HG03108 (cell line): ENCODE results near the gene GDPD5.
"Not testable (repeated sequence)": the region's sequence is repeated elsewhere in the genome, so short reads cannot be mapped to it uniquely, and the experiment has no call there.

ENCODE experiments used
- ATAC-seq: cut with Tn5 transposase; IDR thresholded peaks from one replicate; pipeline ENCODE4 v1.9.1; 2021; ENCODE audit warnings: moderate library complexity; ENCODE audit not compliant: unreplicated experiment

Gene GDPD5

DNA sequence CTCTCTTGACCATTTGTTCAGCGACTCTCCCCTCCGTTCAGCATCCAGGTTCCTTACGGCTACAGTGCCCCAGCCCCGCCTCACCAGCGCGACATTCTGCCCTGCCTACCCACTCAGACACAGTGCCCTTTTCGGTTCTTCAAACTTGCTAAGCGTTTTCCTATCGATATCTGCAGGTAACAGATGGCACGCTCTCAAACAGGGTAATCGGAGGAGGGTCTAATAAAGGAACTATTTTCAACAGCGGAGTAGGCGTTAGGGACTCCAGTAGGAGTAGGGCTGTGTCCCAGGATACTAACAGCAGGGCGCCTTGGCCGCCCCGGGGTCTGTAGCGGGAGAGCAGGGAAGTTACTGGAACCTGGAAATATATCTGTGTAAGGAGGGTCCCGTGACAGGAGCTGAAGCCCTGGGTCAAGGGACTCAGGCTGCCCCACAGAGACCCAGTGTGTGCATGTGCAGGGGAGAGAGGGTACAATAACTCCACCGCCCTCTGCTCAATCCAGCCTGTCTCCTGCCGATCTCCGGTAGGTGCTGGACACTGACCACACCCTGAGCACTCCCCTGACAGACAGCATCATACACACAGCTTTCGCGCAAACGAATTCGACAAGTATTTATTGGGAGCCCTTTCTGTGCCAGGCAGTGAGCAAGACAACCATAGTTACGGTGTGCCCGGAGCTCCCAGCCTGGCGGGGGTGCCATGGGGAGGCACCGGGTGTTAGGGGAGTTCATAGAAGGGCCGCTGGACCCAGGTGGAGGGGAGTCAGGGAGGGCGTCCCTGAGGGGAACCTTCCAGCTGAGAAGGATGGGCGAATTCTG lies 94.8 kb downstream of the GDPD5 start:
- ATAC-seq, result no peak

DNA sequence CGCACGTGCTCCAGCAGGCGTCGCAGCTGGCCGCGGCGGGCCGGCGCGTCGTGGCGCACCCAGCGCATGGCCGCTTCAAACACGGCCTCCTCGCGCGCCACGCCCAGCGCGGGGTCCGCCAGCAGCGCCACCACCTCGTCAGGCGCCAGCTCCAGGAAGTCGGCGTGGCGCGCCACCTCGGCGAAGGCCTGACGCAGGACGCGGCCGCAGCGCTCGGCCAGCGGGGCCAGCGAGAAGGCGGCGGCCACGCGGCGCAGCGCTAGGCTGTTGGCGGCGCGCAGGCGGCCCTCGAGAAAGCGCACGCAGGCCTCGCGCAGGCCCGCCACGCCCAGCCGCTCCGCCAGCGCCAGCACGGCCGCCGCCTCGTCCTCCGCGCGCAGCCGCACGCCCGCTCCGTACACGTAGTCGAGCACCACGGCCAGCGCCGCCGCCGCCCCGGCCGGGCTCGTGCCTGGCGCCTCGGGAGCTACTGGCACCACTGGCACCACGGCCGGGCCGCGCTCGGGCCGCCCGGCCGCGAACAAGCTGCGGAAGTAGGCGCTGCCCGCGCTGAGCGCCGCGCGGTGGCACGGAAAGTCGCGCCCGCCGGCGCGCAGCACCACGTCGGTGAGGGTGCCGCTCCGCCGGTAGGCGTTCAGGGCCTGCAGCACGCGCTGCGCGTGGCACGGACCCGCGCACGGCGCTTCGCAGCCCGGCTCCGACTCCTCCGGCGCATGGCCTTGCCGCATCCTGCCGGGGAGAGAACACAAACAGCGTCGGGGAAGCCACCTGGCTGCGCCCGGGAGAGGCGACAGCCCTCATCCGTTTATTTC lies 95.6 kb downstream of the GDPD5 start:
- no peak for ATAC-seq

DNA sequence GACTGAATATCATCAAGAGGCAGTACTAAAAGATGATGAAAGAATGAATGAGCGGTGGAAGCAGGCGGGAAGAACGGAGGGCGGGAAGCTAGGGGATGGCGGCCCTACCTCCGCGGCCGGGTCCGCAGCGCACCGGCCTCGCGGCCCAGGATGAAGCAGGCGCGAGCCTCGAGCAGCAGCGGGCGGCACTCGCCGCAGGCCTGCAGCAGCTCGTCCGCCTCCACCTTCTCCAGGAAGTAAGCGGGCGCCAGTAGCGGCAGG lies 96.2 kb downstream of the GDPD5 start:
- ATAC-seq, result no peak

DNA sequence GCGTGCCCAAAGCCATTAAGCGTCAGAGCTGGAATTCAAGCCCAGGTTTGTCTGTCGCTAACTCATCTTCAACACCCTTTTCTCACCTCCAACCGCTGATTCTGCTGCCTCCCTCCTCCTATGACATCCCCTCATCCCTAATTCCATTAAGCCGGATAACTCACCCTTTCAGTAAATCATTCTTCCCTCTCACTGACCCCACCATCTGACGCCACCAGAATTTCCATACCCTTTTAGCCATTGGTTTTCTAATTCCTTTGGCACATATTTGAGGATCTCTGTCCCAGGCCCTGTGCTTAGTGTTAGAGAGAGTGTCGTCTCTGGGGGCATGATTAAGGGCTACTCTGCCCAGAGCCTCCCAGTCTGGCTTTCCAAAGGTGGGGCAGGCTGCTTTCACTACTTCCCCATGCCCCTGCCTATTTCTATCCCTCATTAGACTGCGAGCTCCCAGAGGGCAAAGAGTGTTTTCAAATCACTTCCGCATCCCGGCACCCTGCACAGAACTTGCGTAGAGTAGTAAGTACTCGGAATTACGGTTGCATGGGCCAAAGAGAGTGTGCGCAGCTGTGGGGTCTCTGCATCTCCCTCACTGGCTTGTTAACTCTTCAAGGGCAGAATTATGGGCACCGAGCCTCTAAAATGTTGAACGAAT lies 96.6 kb downstream of the GDPD5 start:
- ATAC-seq, result no peak

DNA sequence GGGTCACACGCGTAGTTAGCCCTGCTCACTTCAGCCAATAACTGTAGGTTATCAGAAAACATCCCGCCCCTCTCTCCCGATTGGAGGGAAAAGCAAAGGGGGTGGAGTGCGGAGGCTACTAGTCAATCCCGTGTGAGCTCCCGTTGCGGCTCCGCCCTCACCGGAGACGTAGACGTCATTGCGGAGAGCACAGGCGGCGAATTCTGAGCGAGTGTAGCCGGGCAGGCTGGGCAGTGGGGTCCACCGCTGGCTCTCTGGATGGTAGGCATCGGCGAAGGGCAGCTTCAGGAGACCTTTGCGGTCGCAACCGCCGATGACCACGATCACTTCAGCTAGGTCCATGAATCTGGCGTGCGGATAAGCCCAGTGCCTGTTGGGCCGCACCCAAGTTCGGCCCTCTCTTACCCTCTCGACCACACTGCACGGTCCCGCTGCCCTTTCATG lies 97.4 kb downstream of the GDPD5 start:
- ATAC-seq, result peak; percentile 74

DNA sequence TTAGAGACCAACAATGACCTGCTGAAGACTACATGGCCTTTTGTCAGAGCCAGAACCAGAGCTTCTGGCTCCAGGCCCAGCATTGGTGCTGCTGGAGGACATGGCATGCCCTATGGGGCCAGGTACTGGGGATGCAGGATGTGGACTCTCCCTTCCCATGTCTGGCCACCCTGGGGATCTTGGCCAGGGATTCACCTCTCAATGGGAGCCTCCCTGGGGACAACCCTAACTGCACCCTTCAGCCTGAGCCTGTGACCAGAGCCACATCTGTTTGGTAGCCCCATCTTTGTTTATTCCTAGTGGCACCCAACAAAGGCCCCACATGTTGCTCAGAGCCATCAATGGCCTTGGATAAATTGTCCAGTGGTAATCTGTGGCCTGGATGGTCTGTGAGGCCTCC lies 98.6 kb downstream of the GDPD5 start:
- ATAC-seq, result no peak

DNA sequence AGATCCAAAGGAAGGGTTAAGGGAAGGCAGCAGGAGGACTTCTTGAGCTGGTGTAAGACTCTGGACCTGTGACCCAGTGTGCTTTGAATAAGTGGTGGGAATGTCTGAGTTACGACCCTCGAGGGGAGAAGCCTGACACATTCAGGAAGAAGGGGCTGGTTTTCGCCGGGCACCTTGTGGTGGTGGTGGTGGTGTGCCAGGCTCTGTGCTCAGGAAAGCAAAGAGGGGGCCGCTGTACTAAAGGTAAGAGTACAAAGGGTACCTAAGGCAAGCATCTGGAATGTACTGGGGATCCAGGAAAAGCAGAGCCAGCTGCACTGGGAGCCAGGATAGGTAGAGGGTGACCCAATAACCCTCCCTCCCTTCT lies 99.0 kb downstream of the GDPD5 start:
- ATAC-seq, result no peak

DNA sequence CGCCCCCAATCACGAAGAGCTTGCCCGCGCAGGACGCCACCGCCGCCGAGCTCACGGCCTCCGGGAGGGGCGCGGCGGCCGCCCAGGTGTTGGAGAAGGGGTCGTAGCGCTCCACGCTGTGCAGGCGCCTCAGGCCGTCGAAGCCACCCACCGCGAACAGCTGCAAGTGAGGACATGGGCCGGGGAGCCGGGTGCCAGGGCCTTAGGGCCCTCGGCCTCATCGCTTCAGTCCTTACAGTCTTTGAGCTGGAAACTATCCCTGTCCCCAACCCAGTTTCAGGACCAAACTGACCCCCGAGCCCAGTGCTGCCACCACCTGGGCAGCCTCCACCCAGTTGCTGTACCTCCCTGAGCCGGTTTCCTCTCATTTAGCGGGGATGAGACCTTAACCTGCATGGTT lies 100.3 kb downstream of the GDPD5 start:
- no peak for ATAC-seq

DNA sequence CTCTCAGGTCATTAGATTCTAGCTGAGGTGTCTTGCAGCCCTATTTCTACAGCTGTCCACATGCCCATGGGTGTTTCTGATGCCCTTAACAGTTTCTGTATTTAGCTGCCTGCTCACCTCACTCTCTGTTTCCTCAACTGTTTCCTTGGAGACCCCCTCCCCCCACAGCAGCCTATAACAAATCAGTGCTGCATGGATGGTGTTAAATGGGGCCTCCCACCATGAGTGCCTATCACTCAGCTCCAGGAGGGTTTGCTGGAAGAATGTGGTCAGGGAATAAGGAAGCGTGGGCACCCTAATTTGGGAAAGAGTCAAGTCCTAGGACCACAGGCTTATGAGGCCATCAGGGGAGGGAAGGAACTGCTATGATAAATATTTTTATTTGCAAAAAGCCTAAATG lies 101.3 kb downstream of the GDPD5 start:
- no peak for ATAC-seq

DNA sequence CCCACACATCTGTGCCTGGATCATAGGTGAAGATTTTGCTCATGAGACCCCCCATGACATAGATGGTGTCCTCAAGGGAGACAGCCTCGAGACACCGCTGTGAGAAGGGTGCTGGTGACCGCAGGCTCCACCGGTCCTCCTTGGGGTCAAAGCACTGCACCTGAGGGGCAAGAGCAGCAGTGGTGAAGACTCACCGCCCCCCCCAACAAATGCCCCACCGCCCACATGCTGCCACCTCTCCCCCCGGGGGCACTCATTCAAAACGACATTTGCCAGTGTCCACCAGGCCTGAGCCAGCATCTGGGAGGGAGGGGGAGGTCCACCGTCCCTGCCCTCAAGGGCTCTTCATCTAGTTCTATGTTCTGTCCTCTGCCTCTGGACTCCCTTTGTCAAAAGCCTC lies 102.0 kb downstream of the GDPD5 start:
- ATAC-seq, result no peak

DNA sequence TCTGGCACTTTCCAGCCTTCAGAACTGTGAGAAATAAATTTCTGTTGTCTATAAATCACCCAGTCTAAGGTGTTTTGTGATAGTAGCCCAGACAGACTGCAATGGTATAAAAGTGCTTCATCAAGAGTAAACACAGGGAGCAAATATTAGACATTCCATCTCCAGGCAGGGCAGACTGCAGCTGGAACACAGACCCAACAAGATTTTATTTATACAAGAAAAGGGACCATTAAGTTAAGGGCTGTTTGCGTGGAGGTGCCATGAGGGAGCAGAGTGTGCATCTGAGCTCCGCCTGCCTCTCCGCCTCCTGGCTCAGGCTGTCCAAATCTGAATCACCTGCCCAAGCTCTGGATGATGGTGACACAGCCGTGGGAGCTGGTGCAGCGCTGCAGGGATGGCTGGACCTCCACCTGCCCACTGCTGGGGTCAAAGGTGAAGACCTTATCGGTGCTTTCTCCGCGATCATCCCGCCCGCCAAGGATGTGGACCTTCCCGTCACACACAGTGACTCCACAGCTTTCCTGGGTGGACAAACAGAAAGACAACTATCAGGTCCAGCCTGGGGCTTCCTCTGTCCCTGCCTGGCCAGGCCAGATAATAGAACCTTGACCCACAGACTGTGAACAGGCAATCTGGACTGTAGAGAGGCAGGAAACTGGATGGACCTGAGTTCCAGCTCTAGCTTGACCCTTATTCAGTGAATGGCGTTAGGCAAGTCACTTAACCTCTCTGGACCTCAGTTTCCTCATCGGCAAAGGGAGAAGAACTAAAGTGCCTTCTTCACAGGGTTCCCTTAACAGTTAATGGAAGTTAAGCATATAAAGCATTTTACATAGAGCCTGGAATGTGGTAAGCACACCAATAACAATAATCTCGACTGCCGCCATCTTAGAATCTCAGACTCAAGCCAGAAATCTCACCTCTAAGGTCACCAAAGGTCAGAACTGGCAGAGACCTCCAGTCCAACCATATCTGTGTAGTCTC lies 103.2 kb downstream of the GDPD5 start:
- ATAC-seq, result no peak

DNA sequence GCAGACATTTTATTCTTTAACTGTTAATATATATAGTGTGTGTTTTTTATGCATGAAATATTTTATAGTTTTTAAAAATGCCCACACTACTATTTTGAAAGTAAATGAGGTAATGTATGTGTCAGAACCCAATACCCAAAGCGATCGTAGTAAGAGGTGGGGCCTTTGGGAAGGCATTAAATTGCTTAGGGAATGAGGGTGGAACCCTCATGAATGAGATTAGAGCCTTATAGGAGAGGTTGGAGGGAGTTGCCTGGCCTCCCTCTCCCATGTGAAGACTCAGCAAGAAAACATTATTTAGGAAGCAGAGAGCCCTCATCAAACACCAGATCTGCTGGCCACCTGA lies 103.9 kb downstream of the GDPD5 start:
- ATAC-seq, result no peak

DNA sequence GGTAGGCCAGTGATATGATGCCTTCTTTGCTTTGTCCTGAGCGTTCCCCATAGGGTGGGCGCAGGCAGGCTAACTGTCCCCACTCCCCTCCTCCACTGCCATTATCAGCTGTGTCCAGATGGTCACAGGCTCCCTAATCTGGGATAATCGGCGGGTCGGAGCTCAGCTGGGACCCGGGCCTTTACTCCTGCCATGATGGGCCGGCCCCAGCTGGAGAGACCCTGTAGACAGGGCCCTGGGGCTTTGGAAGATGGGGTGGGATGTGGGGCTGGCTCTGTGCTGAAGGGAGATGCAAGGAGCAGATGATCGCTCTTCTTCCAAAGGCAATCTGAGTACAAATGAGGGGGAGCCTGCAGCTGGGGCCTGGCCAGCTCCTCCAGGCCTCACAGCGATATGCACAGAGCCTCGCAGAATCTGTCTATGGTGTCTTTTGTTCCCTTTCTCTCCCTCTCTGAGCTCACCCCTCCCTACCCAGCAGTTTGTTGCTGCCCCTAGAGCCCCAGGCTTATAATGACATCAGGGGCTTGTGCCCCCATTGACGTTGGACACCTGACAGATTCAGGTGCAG lies 104.6 kb downstream of the GDPD5 start:
- ATAC-seq, result no peak

DNA sequence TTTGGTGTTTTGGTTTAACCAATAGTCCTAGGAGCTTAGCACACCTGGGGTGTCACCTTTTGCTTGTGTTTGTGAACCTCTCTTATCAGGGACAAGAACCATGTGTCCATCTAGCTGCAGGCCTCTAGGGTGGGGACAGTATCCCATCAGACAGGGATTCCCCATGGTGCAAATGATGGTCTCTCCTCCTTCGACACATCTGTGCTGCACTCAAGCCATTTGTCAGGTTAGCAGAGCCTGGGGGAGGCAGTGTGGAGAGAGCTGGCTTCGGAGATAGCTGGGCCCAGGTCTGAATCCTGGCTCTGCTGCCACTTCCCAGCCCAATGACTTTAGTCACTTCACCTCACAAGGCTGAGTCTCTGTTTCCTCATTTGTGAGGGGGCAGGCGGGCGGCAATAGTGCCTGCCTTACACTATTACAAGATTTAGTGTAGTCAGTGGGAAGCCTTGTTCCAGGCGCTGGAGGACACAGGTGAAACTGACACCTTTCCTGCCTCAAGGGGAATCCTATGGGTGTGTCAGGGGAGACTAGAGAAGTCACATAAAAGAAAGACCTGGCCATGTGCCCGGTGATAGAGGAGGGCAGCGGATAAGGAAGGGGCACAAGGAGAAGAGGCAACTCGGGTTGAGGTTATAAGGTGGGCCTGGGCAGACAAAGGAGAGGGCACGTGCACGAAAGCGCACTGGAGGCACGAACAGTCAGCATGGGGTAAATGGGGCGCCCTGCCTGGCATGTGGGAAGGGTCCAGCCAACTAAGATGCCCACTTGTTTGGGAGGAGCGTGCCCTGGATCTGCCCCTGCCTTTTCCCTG lies 105.3 kb downstream of the GDPD5 start:
- ATAC-seq, result no peak

DNA sequence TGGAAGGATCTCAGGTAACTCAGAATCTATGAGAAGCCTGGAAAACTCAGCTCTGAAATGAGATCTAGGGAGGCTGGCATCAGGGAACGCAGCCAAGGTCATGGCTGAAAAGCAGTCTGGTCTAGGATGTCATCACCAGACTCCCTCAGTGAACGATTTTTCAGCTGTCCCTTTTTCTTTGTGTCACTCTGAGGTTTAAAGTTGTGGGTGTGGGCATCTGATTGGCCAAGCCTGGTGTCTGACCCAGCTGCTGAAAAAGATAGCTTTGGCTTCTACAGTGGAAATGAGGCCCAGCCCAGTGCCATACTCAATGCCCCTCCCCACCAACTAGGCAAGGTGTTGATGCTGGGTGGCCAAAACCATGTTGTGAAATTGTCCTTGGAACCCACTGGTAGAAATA lies 111.9 kb downstream of the GDPD5 start:
- no peak for ATAC-seq

DNA sequence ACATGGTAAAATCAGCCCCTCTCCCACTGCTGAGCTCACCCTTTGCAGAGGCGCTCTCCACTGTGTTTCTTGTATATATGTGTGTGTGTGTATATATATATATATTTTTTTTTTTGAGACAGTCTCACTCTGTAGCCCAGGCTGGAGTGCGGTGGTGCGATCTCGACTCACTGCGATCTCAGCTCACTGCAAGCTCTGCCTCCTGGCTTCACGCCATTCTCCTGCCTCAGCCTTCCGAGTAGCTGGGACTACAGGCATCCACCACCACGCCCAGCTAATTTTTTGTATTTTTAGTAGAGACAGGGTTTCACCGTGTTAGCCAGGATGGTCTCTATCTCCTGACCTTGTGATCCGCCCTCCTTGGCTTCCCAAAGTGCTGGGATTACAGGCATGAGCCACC lies 112.6 kb downstream of the GDPD5 start:
- not testable (repeated sequence) for ATAC-seq

DNA sequence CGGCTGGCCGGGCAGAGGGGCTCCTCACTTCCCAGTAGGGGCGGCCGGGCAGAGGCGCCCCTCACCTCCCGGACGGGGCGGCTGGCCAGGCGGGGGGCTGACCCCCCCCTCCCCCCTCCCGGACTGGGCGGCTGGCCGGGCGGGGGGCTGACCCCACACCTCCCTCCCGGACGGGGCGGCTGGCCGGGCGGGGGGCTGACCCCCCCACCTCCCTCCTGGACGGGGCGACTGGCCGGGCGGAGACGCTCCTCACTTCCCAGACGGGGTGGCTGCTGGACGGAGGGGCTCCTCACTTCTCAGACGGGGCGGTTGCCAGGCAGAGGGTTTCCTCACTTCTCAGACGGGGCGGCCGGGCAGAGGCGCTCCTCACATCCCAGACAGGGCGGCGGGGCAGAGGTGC lies 115.8 kb downstream of the GDPD5 start:
- ATAC-seq, result not testable (repeated sequence)

DNA sequence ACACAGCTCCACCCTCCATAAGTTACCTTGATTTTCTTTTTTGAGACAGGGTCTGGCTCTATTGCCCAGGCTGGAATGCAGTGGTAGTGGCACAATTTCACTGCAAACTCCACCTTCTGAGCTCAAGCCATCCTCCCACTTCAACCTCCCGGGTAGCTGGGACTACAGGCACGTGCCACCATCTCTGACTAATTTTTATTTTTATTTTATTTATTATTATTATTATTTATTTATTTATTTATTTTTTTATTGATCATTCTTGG lies 116.9 kb downstream of the GDPD5 start:
- ATAC-seq, result no peak

DNA sequence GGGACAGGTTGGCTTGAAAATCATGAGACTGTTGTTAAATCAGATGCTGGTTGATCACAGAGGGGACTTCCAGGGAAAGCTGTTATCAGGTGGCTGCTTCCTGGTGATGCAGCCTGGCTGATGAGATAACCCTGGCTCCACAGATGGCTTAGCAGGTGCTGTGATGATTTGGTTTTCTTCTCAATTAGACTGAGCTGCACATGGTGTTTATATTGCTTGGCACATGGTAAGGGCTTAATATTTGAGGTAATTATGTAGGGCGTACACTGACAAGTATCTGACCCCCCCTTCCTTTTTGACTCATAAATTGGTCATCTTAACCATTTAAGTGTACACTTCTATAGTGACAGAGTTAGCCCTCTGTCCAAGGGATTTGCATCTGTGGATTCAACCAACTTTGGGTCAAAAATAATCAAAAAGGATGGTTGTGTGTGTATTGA lies 119.4 kb downstream of the GDPD5 start:
- ATAC-seq, result no peak
